ENCODE data around the gene LLGL2.
"Not testable (repeated sequence)": the region's sequence is repeated elsewhere in the genome, so short reads cannot be mapped to it uniquely, and the experiment has no call there.

The LLGL2 gene

GRCh38 chr17:75570772-75571171 is 45.3 kb downstream of the LLGL2 start:
- no peak for DNase-seq (ENCODE audit: low read depth)

DNA sequence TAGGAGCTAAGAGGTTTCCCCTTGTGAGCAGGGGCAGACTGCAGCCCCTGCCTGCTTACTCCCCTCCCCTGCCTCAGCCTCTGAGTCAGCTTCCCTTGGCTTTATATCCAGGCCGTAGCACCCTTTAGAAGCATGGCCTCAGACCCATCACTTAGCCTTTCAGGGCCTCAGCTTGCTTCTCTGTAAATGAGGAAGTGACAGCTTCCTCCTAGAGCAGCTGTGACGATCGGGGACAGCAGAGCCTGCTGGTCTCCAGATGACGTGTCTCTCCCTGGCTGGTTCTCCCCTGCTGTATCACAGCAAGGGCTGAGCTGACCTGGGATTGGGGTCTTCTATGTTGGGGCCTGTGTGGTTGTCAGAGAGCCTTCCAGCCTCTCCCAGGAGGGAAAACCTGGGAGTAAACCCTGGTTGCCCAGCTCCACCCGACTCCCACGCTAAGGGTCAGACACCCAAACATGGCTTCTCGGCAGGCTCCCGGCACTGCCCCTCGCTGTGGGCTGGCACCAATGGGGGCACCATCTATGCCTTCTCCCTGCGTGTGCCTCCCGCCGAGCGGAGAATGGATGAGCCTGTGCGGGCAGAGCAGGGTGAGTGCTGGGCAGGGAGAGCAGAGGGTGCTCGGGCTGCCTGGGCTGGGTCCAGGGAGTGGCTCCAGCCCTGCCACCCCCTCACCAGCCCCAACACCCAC is 45.8 kb downstream of the LLGL2 start:
- DNase-seq (ENCODE audit: low read depth), result no peak

DNA sequence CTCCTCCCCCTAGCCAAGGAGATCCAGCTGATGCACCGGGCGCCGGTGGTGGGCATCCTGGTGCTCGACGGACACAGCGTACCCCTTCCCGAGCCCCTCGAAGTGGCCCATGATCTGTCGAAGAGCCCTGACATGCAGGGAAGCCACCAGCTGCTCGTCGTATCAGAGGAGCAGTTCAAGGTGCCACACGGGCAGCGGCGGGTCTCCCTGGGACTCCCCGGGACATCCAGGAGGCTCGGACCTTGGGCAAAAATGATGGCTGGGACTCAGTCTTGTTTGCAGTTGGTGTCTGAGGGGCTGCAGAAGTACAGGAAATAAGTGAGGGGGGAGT is 46.4 kb downstream of the LLGL2 start:
- no peak for DNase-seq (ENCODE audit: low read depth)

GRCh38 chr17:75572713-75573539 is 47.4 kb downstream of the LLGL2 start:
- no peak for DNase-seq (ENCODE audit: low read depth)

- no peak for DNase-seq (ENCODE audit: low read depth)
Measured at GRCh38 chr17:75573540-75573957, 48.1 kb downstream of the LLGL2 start.

- no peak for DNase-seq (ENCODE audit: low read depth)
Measured at GRCh38 chr17:75573994-75574393, 48.5 kb downstream of the LLGL2 start.

- no peak for DNase-seq (ENCODE audit: low read depth)
Measured at GRCh38 chr17:75574404-75575036, 49.0 kb downstream of the LLGL2 start.

DNA sequence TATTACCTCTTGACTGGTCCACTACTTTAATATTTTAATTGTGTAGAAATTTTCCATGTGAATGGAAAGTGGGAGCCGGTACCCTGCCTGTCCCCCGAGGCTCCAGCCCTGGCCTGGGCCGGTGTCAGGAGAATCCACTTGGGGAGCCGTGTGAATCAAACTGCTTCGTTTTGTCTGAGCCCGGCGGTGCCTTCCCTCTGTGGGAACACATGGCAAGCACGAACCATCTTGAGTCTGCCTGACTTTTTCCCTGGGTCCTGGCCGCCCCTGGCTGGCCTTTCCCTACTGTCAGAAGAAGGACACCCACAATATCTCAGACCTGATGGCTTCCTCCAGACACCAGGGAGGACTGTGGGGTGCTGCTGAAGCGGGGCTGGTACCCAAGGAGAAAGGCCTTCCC is 49.7 kb downstream of the LLGL2 start:
- no peak for DNase-seq (ENCODE audit: low read depth)

DNA sequence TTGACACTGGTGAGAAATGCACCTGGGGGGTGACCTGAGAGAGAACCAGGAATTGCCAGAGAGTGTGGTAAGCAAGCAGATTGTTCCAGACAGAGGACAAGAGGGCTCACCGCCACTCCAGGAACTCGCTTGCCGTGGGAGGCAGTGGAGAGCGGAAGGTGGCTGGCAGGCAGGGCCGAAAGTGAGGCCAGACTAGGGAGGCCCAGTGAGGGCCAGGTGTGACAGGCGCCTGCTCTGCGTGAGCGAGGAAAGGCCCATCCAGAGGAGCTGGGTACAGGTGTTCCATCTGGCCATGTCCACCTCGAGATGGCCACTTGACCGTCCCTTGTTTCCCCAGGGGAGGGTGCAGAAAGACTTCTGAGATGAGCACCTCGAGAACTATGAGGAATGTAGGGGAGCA is 50.2 kb downstream of the LLGL2 start:
- no peak for DNase-seq (ENCODE audit: low read depth)

DNA sequence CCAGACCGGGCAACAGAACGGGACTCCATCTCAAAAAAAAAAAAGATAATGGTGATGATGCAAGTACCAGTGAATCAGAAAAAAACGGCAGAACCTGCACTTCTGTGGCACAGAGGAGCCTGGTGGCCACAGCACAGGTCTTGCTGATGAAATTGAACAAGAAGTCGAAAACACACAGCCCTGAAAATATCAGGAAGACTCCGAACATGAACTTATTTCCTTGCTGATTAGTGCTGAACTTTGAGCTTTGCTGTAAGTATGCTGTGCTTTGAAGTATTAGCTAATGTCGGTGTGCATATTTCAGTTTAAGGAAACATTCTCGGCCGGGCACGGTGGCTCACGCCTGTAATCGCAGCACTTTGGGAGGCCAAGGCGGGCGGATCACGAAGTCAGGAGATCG is 51.2 kb downstream of the LLGL2 start:
- DNase-seq (ENCODE audit: low read depth), result no peak

- DNase-seq (ENCODE audit: low read depth), result not testable (repeated sequence)
Measured at GRCh38 chr17:75581121-75581725, 55.7 kb downstream of the LLGL2 start.

GRCh38 chr17:75583197-75583596 is 57.7 kb downstream of the LLGL2 start:
- DNase-seq (ENCODE audit: low read depth), result not testable (repeated sequence)

DNA sequence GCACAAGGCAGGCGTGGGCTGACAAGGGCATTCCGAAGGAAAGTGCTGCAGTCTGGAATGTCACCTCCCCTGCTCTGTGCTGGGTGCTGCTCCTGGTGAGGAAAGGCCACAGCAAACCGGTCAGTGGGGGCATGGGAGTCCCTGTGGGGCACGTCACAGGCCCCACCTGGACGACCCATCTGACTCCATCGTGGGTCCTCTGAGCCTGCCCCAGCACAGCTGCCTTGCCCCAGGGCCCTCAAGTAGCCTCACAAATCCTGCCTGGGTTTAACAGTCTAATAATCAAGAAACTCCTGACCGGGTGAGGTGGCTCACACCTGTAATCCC is 59.3 kb downstream of the LLGL2 start:
- no peak for DNase-seq (ENCODE audit: low read depth)

DNA sequence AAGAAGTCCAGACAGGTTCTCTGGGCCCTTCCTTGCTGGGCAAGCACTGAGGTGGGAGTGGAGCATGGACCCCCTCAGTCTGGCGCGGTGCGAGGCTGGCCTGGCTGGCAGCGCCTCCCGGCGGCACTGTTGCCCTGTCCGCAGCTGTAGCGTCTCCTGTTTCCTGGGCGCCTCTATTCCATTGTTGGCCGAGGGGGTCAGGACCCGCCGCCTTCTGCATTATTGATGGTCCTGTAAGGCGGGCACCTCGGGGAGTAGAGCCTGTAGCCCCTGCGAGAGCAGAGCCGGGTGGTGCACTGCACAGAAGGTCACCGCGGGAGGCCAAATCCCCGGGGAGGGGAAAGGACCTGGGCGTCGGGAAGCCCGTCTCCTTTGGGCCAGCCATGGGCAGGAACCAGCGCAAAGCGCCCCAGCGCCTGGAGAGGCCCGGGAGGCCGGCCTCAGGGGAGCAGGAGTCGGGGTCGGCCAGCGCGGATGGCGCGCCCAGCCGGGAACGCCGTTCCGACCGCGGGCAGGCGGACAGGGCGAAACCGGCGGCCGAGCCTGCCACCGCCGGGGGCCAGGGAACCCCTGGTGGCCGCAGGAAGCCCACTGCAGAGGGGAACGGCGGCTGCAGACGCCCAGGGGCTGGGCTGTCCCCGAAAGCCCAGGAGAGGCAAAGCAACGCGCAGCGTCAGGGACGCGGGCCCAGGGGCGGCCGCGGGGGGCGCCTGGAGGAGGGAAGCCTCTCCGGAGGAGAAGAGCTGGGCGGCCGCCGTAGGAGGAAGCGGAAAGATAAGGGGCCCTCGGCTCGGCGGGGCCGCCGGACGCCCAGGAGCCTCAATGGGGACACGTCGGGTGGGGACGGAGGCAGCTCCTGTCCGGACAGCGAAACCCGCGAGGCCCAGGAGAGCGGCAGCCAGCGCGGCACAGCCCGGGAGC is 62.4 kb downstream of the LLGL2 start, which contains the start of gene MYO15B:
TSS of gene MYO15B (plus strand) at position 126 of the 921 bp plus-strand sequence. CDS start at position 384, 258 bp downstream.
- DNase-seq (ENCODE audit: low read depth), result no peak

GRCh38 chr17:75588596-75589011 is 63.1 kb downstream of the LLGL2 start:
- no peak for DNase-seq (ENCODE audit: low read depth)

DNA sequence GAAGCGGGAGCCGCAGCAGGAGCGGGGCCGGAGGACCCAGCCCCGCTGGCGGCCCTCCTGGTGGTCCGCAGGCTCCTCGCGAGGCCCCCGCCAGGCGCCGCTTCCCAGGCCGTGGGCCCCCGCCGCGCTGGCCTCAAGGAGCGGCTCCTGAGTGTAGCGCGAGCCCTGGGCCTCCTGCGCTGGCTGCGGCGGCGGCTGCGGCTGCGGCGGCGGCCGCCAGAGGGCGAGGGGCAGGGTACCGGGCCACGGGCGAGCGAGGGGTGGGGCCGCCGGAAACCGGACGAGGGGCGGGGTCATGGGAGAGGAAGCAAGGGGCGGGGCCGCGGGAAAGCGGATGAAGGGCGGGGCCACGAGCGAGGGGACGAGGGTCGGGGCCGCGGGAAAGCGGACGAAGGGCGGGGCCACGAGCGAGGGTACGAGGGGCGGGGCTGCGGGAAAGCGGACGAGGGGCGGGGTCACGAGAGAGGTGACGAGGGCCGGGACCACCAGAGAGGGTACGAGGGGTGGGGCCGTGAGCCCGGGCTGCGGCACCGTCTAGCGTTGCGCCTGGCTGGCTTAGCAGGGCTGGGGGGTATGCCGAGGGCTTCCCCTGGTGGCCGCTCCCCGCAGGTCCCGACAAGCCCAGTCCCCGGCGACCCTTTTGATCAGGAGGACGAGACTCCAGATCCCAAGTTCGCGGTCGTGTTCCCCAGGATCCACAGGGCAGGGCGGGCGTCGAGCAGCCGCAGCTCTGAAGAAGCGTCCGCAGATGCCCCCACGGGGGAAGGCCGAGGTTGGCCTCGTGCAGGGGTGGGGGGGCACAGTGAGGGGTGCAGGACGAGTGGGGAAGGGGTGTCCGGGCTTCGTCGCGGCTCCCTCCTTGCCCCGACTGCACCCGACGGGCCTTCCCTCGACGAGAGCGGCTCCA is 63.8 kb downstream of the LLGL2 start:
- DNase-seq (ENCODE audit: low read depth), result no peak

GRCh38 chr17:75589919-75590303 is 64.4 kb downstream of the LLGL2 start:
- no peak for DNase-seq (ENCODE audit: low read depth)

DNA sequence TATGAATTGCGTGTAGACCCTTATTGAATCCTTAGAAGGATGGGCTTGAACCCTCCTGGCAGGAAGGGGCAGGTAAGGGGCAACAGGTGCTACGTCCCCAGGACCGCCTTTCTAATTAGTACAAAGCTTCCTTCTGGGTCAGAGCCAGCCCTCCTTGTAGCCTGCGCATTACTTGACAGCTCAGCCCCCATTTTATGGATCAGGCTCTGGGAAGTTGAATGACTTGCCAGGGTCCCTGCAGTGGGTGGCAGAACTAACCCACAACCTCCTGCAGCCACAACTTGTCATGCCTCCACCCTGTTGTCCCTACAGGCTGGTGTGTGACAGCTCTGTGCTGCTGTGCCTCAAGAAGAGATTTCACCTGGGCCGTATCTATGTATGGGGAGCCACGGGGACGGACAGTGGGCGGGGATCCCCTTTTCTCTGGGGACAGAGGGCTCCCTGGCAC is 64.8 kb downstream of the LLGL2 start:
- DNase-seq (ENCODE audit: low read depth), result no peak

DNA sequence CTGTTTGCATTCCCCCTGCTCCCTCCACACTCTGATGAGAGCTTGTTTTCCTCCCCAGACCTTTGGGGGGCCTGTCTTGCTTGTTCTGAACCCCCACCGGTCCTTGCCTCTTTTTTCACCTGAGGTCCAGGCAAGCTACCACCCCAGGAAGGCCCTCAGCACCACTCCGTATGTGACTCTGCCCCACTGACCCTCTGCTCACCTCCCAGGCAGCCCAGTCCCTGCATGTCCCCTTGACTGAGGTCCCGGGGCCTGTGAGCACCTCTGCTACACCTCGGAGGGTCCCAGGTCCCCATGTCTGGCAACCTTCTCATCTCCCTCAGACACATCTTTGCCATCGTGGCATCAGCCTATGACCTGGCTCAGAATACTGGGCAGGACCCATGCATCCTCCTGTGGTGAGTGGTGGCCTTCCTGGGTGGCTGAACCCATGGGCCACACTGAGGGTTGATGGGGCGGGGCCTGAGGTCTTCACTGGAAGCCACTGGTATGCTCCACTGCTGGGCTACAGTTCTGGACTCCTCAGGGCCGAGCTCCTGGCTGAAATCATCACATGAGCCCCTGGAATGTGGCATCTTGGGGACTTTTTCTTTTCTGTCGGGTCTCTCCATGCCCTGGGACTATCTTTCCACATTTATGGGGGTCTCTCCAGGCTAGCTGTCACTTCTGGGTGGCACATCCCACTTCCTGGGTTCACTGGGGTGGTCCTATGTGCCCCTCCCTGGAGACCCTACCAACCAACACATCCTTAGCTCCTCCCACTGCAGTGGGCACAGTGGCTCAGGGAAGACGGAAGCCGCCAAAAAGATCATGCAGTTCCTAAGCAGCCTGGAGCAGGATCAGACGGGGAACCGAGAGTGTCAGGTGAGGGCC is 65.6 kb downstream of the LLGL2 start:
- DNase-seq (ENCODE audit: low read depth), result no peak
